Right lobe of liver (tissue), 4 donors: ENCODE measurements around the gene RPL36A.

Source experiments
- CTCF ChIP-seq, 4 donors: fragments of 200-600 bp in 3 of 4; fragments of 450-650 bp in 1 of 4; IDR thresholded peaks; one replicate each; pipeline versions ENCODE4 v1.5.1 to v1.8.0; 2016 to 2022; ENCODE audit warnings: antibody characterized with exemption in 4 of 4, mild to moderate bottlenecking in 2 of 4
- POLR2A ChIP-seq: fragments of 450-650 bp; IDR thresholded peaks from one replicate; pipeline ENCODE4 v1.6.1; 2017; ENCODE audit warnings: antibody characterized with exemption, mild to moderate bottlenecking
- donor health status: DM: no; HTN: no; CAD: no.
- donor health status: DM: no; HTN: no; CAD: no.
- donor health status: DM: no; HTN: yes; CAD: no.

- TF ChIP-seq POLR2A: no peak
- TF ChIP-seq CTCF (IDR thresholded peaks at IDR 0.05): no peak
Observed at GRCh38 chrX:101397779-101398178, 7.0 kb downstream of the RPL36A start.
